GM19328 (cell line): ENCODE data around the gene HOXA5.

Source experiments
- ATAC-seq: cut with Tn5 transposase; IDR thresholded peaks from one replicate; pipeline ENCODE4 v1.9.1; 2021; ENCODE audit warnings: mild to moderate bottlenecking, moderate library complexity; ENCODE audit not compliant: unreplicated experiment

HOXA5 gene

DNA sequence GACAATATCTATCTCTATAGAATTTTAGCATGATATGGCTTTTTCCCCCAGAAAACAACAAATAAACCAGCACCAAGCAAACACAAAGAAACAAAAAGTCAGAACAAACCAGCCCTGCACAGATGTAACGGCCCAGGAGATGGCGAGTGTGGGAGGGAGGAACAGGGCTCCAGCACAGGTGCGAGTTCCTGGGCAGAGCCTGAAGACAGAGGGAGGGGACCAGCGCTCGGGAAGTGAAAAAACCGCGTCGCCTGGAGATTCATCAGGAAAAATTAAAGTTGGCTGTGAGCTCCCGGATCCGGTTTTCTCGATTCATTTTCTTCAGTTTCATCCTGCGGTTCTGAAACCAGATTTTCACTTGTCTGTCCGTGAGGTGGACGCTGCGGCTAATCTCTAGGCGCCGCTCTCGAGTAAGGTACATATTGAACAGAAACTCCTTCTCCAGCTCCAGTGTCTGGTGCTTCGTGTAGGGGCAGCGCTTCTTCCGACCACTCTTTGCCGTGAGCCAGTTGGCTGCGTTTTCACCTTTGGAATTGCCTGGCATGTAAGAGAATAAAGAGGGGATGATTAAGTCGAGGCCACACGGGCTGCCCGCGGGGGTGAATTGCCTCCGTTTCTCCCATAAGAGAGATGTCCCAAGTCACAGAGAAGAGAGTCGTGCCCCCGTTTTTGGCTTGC lies 28.3 kb upstream of the HOXA5 start:
- no peak for ATAC-seq

DNA sequence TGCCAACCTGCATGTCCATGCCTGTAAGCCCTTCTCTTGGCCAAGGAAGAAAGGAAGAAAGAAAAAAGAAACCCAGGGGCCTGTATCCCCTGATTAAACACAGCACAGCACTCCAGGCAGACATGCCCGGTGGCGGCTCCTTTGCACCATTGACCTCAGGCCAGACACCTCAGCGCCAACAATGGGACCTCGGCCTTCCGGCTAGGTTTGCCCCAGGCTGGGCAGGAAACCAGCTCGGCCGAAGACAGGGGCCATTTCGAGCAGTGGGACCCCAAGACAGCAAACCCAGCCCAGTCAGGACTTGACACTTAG lies 27.8 kb upstream of the HOXA5 start:
- ATAC-seq, result no peak

GRCh38 chr7:27170426-27171324 lies 27.2 kb upstream of the HOXA5 start:
- no peak for ATAC-seq

- no peak for ATAC-seq
Observed at GRCh38 chr7:27169658-27170425, 26.4 kb upstream of the HOXA5 start.

DNA sequence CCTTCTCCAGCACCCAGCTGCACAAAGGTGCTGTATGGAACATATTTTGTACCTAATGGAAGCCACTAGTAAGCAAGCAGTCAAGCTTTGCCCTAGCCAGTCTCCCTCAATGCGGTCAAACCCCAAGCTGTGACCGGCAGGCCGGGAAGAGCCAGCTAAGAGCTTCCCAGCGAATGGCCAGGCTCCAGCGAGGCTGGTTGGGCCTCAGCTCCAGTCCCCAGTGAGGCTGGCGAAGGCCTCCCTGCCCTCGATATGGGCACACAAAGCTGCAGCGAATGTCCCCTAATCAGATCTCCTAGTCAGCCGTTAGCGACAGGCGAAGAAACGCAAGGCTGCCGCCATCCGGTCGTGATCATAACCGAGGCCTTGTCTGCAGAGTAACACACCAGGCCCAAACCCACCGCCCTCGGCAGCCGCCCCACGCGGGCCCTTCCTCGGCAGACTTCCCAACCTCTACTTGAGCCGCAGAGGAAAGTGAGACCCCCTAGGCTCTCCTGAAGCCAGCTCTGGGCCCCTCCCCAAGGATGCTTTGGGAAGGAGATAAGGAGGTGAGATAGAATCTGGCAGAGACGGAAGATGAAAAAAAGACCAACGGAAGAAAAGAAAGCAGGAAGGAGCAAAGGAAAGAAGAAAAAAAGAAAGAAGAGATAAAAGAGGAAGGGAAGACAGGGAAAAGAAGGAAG lies 24.9 kb upstream of the HOXA5 start:
- ATAC-seq, result no peak

DNA sequence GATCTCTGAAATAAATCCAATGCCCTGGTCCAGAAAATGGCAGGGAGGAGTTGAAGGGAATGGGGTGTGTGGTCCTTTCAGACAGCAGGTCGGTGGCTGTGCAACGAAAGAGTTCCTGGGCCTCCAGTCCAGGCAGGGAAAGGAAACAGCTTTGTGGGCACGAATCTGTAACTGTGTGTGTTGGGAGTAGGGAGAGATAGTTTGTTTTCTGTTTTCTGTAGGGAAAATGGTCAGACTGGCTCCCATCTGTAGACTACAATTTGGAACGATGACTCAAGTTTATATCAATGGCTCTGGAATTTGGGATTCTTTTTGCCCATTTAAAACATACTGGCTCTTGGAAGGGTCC lies 24.4 kb upstream of the HOXA5 start:
- ATAC-seq, result no peak

GRCh38 chr7:27166531-27167505 lies 23.3 kb upstream of the HOXA5 start:
- no peak for ATAC-seq

GRCh38 chr7:27165996-27166530 lies 22.6 kb upstream of the HOXA5 start:
- ATAC-seq, result no peak

DNA sequence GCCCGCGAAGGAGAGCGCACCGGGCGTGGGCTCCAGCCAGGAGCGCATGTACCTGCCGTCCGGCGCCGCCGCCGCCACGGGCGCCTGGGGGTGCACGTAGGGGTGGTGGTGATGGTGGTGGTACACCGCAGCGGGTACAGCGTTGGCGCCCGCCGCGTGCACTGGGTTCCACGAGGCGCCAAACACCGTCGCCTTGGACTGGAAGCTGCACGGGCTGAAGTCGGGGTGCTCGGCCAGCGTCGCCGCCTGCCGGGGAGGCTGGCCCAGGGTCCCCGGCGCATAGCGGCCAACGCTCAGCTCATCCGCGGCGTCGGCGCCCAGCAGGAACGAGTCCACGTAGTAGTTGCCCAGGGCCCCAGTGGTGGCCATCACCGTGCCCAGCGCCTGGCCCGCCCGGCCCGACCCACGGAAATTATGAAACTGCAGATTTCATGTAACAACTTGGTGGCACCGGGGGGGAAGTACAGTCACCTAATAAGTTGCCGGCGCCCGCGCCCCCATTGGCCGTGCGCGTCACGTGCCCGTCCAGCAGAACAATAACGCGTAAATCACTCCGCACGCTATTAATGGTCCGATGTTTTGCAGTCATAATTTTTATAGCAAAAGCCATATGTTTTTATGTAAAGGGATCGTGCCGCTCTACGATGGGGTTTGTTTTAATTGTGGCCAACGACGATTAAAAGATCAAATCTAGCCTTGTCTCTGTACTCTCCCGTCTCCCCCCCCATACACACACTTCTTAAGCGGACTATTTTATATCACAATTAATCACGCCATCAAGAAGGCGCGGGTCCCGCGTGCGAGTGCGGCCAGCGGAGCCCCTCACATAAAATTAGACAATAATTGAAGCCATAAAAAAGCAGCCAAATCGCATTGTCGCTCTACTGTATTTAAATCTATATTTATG lies 21.9 kb upstream of the HOXA5 start, which contains the start of gene HOXA9:
Gene HOXA9, minus strand, starts transcription at position 449 of the 907 bp plus-strand sequence. Its CDS starts 80 bp downstream, at position 369.
- no peak for ATAC-seq

GRCh38 chr7:27164367-27165088 lies 21.0 kb upstream of the HOXA5 start:
- no peak for ATAC-seq

GRCh38 chr7:27164045-27164366 lies 20.5 kb upstream of the HOXA5 start:
- no peak for ATAC-seq

DNA sequence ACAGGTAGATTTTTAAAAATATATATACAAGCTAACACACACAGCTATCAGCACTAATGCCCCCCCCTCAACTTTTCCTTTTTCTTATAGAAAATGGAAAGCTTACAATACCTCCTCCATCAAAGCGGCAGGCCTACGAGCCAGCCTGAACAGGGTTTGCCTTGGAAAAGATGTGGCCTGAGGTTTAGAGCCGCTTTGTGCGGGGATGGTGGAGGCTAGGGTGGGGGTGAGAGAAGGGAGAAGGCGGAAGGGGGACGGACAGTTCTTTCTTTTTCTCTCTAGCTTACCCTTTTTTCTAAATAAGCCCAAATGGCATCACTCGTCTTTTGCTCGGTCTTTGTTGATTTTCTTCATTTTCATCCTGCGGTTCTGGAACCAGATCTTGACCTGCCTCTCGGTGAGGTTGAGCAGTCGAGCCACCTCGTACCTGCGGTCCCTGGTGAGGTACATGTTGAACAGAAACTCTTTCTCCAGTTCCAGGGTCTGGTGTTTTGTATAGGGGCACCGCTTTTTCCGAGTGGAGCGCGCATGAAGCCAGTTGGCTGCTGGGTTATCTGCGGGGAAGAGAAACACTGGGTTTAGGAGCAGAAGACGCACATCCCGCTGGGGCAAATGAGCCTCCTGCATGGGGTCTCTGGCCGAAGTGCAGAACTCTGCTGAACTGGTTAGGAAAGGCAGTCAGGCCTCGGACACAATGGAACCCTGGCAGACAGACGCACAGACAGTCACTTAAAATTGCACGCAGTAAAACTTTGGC lies 20.0 kb upstream of the HOXA5 start:
- ATAC-seq, result no peak

GRCh38 chr7:27162561-27163287 lies 19.2 kb upstream of the HOXA5 start:
- no peak for ATAC-seq

- ATAC-seq, result no peak
Observed at GRCh38 chr7:27161721-27162560, 18.5 kb upstream of the HOXA5 start.

DNA sequence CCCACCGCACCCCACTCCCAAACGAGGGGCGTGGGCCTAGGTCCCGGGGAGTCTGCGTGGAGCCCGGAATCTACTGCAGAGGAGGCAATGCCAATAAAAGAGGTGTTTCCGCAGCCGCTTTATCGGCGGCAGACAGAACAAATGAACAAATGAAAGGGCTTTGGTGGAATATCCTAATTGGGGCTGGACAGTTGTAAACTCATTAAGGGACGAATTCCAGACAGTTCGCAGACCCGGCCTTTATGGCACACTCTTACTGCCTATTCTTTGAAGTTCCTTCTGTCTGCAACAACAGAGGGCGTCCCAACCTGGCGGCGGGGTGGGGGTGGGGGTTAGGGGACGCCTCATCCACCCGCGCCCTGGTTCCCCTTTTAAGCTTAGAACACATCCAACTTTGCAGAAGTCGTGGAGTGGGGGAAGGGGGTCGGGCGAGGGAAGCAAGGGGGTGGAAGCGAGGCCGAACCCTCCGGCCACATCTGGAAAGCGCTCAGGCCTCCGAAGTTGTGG lies 17.8 kb upstream of the HOXA5 start:
- no peak for ATAC-seq
